Liver (tissue), 3 donors: Measurements from ENCODE around the gene KRT80.

Experiments used
- FOXA1 ChIP-seq: IDR thresholded peaks from 2 replicates; pipeline ENCODE4 v1.6.1; 2016; ENCODE audit warnings: antibody characterized with exemption
- GABPA ChIP-seq, 2 donors: IDR thresholded peaks in 1 of 2; conservative IDR thresholded peaks in 1 of 2; 2 replicates each; pipeline ENCODE4 v1.6.1; 2016; ENCODE audit warnings: antibody characterized with exemption in 2 of 2, mild to moderate bottlenecking in 1 of 2, moderate library complexity in 1 of 2
- MAX ChIP-seq: IDR thresholded peaks from 2 replicates; pipeline ENCODE4 v1.6.1; 2016; ENCODE audit warnings: antibody characterized with exemption
- SP1 ChIP-seq: IDR thresholded peaks from 2 replicates; pipeline ENCODE4 v1.6.1; 2018; ENCODE audit warnings: antibody characterized with exemption, mild to moderate bottlenecking
- TAF1 ChIP-seq: conservative IDR thresholded peaks from 2 replicates; pipeline ENCODE4 v1.6.1; 2016; ENCODE audit warnings: antibody characterized with exemption, mild to moderate bottlenecking
- YY1 ChIP-seq: IDR thresholded peaks from 2 replicates; pipeline ENCODE4 v1.6.1; 2016; ENCODE audit warnings: antibody characterized with exemption, mild to moderate bottlenecking
- TF ChIP-seq, protein P1 (sequence below): fragments of 150-350 bp; IDR thresholded peaks from 2 replicates; pipeline ENCODE4 v1.5.1; 2017; ENCODE audit warnings: improper control_type of control experiment, low read depth, low read length; ENCODE audit not compliant: missing input control
- TF ChIP-seq, protein P2 (sequence below): IDR thresholded peaks from 2 replicates; pipeline ENCODE4 v1.6.1; 2016; ENCODE audit warnings: antibody characterized with exemption
- TF ChIP-seq, protein P3 (sequence below): IDR thresholded peaks from 2 replicates; pipeline ENCODE4 v1.6.1; 2016; ENCODE audit warnings: antibody characterized with exemption, mild to moderate bottlenecking
- donor health status: healthy.
- donor health status: healthy.

- TF ChIP-seq FOXA1: no peak
- TF ChIP-seq TAF1: no peak
- no peak for TF ChIP-seq MAX
- TF ChIP-seq, protein P1, sequence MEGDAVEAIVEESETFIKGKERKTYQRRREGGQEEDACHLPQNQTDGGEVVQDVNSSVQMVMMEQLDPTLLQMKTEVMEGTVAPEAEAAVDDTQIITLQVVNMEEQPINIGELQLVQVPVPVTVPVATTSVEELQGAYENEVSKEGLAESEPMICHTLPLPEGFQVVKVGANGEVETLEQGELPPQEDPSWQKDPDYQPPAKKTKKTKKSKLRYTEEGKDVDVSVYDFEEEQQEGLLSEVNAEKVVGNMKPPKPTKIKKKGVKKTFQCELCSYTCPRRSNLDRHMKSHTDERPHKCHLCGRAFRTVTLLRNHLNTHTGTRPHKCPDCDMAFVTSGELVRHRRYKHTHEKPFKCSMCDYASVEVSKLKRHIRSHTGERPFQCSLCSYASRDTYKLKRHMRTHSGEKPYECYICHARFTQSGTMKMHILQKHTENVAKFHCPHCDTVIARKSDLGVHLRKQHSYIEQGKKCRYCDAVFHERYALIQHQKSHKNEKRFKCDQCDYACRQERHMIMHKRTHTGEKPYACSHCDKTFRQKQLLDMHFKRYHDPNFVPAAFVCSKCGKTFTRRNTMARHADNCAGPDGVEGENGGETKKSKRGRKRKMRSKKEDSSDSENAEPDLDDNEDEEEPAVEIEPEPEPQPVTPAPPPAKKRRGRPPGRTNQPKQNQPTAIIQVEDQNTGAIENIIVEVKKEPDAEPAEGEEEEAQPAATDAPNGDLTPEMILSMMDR: no peak
- TF ChIP-seq, protein P2, sequence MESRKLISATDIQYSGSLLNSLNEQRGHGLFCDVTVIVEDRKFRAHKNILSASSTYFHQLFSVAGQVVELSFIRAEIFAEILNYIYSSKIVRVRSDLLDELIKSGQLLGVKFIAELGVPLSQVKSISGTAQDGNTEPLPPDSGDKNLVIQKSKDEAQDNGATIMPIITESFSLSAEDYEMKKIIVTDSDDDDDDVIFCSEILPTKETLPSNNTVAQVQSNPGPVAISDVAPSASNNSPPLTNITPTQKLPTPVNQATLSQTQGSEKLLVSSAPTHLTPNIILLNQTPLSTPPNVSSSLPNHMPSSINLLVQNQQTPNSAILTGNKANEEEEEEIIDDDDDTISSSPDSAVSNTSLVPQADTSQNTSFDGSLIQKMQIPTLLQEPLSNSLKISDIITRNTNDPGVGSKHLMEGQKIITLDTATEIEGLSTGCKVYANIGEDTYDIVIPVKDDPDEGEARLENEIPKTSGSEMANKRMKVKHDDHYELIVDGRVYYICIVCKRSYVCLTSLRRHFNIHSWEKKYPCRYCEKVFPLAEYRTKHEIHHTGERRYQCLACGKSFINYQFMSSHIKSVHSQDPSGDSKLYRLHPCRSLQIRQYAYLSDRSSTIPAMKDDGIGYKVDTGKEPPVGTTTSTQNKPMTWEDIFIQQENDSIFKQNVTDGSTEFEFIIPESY: no peak
- no peak for TF ChIP-seq YY1
- no peak for TF ChIP-seq GABPA (IDR thresholded peaks at IDR 0.05 in 1 of 2, conservative IDR thresholded peaks at IDR 0.05 in 1 of 2)
- TF ChIP-seq SP1: no peak
- TF ChIP-seq, protein P3, sequence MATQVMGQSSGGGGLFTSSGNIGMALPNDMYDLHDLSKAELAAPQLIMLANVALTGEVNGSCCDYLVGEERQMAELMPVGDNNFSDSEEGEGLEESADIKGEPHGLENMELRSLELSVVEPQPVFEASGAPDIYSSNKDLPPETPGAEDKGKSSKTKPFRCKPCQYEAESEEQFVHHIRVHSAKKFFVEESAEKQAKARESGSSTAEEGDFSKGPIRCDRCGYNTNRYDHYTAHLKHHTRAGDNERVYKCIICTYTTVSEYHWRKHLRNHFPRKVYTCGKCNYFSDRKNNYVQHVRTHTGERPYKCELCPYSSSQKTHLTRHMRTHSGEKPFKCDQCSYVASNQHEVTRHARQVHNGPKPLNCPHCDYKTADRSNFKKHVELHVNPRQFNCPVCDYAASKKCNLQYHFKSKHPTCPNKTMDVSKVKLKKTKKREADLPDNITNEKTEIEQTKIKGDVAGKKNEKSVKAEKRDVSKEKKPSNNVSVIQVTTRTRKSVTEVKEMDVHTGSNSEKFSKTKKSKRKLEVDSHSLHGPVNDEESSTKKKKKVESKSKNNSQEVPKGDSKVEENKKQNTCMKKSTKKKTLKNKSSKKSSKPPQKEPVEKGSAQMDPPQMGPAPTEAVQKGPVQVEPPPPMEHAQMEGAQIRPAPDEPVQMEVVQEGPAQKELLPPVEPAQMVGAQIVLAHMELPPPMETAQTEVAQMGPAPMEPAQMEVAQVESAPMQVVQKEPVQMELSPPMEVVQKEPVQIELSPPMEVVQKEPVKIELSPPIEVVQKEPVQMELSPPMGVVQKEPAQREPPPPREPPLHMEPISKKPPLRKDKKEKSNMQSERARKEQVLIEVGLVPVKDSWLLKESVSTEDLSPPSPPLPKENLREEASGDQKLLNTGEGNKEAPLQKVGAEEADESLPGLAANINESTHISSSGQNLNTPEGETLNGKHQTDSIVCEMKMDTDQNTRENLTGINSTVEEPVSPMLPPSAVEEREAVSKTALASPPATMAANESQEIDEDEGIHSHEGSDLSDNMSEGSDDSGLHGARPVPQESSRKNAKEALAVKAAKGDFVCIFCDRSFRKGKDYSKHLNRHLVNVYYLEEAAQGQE: no peak
These were observed 12.8 kb downstream of the KRT80 start for GRCh38 chr12:52178984-52179383.
